HepG2 (cell line): ENCODE measurements around the gene RCOR1. TPM values are rescaled to one million over a fixed set of nuclear protein-coding genes. Genes with fewer than 3 reads are reported as not detected.

Source experiments
- ATF7-NPFF ChIP-seq: sonication (generic); formaldehyde crosslinking; IDR thresholded peaks from 2 replicates; pipeline ENCODE4 v1.8.1; 2023; ENCODE audit warnings: mild to moderate bottlenecking, low read depth, missing genetic modification reagents, moderate library complexity
- EZH2 ChIP-seq: conservative IDR thresholded peaks from 2 replicates; pipeline ENCODE4 v1.6.1; 2012; ENCODE audit warnings: mild to moderate bottlenecking, low read depth, low read length, moderate library complexity
- GLI4 ChIP-seq: sonication (generic); formaldehyde crosslinking; IDR thresholded peaks from 2 replicates; pipeline ENCODE4 v1.5.1; 2020; ENCODE audit warnings: missing genetic modification reagents, mild to moderate bottlenecking, moderate library complexity, borderline replicate concordance
- HDAC1 ChIP-seq: sonication (generic); formaldehyde crosslinking; IDR thresholded peaks from 2 replicates; pipeline ENCODE4 v1.5.1; 2020; ENCODE audit warnings: mild to moderate bottlenecking, missing genetic modification reagents
- HOMEZ ChIP-seq: IDR thresholded peaks from 2 replicates; pipeline ENCODE4 v1.6.1; 2016; ENCODE audit warnings: low read depth
- HOXA3 ChIP-seq: sonication (generic); formaldehyde crosslinking; IDR thresholded peaks from 2 replicates; pipeline ENCODE4 v1.5.0; 2020; ENCODE audit warnings: missing genetic modification reagents
- JDP2 ChIP-seq: sonication (generic); formaldehyde crosslinking; IDR thresholded peaks from 2 replicates; pipeline ENCODE4 v1.8.1; 2022; ENCODE audit warnings: missing genetic modification reagents, borderline replicate concordance
- MYC ChIP-seq: sonication (generic); formaldehyde crosslinking; IDR thresholded peaks from 2 replicates; pipeline ENCODE4 v1.9.0; 2021; ENCODE audit warnings: missing genetic modification reagents, borderline replicate concordance
- PRMT3 ChIP-seq: sonication (generic); formaldehyde crosslinking; IDR thresholded peaks from 2 replicates; pipeline ENCODE4 v1.8.1; 2022; ENCODE audit warnings: low read depth, mild to moderate bottlenecking, moderate library complexity, missing genetic modification reagents, borderline replicate concordance
- RFX5 ChIP-seq: IDR thresholded peaks from 2 replicates; pipeline ENCODE4 v1.6.1; 2011; ENCODE audit warnings: low read depth, low read length, improper control_type of control experiment
- SP5 ChIP-seq: IDR thresholded peaks from 2 replicates; pipeline ENCODE4 v1.6.1; 2016; ENCODE audit warnings: low read depth, borderline replicate concordance
- SPEN ChIP-seq: sonication (generic); formaldehyde crosslinking; IDR thresholded peaks from 2 replicates; pipeline ENCODE4 v1.5.1; 2020; ENCODE audit warnings: low read depth, mild to moderate bottlenecking, missing genetic modification reagents
- SSRP1 ChIP-seq: IDR thresholded peaks from 2 replicates; pipeline ENCODE4 v1.6.1; 2016; ENCODE audit warnings: control low read depth
- TARDBP ChIP-seq: sonication (generic); formaldehyde crosslinking; IDR thresholded peaks from 2 replicates; pipeline ENCODE4 v1.8.0; 2022; ENCODE audit warnings: mild to moderate bottlenecking, missing genetic modification reagents
- TIGD3 ChIP-seq: sonication (generic); formaldehyde crosslinking; IDR thresholded peaks from 2 replicates; pipeline ENCODE4 v1.5.1; 2020; ENCODE audit warnings: mild to moderate bottlenecking, missing genetic modification reagents, borderline replicate concordance
- ZBTB44 ChIP-seq: sonication (generic); formaldehyde crosslinking; IDR thresholded peaks from 2 replicates; pipeline ENCODE4 v1.4.0; 2020; ENCODE audit warnings: missing genetic modification reagents
- ZEB1 ChIP-seq: IDR thresholded peaks from 2 replicates; pipeline ENCODE4 v1.6.1; 2012; ENCODE audit warnings: mild to moderate bottlenecking, low read depth, inconsistent platforms; ENCODE audit not compliant: insufficient replicate concordance
- ZMYM3 ChIP-seq: sonication (generic); formaldehyde crosslinking; IDR thresholded peaks from 2 replicates; pipeline ENCODE4 v1.5.1; 2020; ENCODE audit warnings: mild to moderate bottlenecking, missing genetic modification reagents
- ZNF280B ChIP-seq: sonication (generic); formaldehyde crosslinking; IDR thresholded peaks from 2 replicates; pipeline ENCODE4 v1.5.0; 2020; ENCODE audit warnings: missing genetic modification reagents, mild to moderate bottlenecking, borderline replicate concordance
- ZNF331 ChIP-seq: sonication (generic); formaldehyde crosslinking; IDR thresholded peaks from 2 replicates; pipeline ENCODE4 v1.4.0; 2020; ENCODE audit warnings: missing genetic modification reagents
- ZNF563 ChIP-seq: sonication (generic); formaldehyde crosslinking; IDR thresholded peaks from 2 replicates; pipeline ENCODE4 v1.8.0; 2022; ENCODE audit warnings: mild to moderate bottlenecking, moderate library complexity, missing genetic modification reagents
- ZNF709 ChIP-seq: sonication (generic); formaldehyde crosslinking; IDR thresholded peaks from 2 replicates; pipeline ENCODE4 v1.5.0; 2020; ENCODE audit warnings: mild to moderate bottlenecking, missing genetic modification reagents
- ZSCAN20 ChIP-seq: sonication (generic); formaldehyde crosslinking; IDR thresholded peaks from 2 replicates; pipeline ENCODE4 v1.4.0; 2020; ENCODE audit warnings: missing genetic modification reagents, mild to moderate bottlenecking, borderline replicate concordance
- ZSCAN29 ChIP-seq: sonication (generic); formaldehyde crosslinking; conservative IDR thresholded peaks from 2 replicates; pipeline ENCODE4 v1.4.0; 2020; ENCODE audit warnings: mild to moderate bottlenecking, missing genetic modification reagents
- polyA plus RNA-seq, 8 experiments: library from polyadenylated mRNA; depleted of rRNA in 3 of 8; stranded (reverse) in 7 of 8; unstranded in 1 of 8; fragments of >200 nt; fragmentation: Illumina TruSeq in 4 of 8; extraction: Trizol in 4 of 8; gene quantifications; 2 replicates each; pipeline versions ENCODE4 v1.2.1 to v1.2.3, GENCODE V29; 2011 to 2016; ENCODE audit warnings: low read depth in 4 of 8, missing spikeins in 1 of 8, mixed read lengths in 1 of 8; ENCODE audit not compliant: insufficient read depth in 1 of 8
- total RNA-seq, 5 experiments: library from RNA; depleted of rRNA; stranded (reverse); fragments of >200 nt; fragmentation: Illumina TruSeq; extraction: Trizol; gene quantifications; 2 replicates each; pipeline ENCODE4 v1.2.3, GENCODE V29; 2016; ENCODE audit warnings: low read depth in 1 of 5

Gene RCOR1
- total and polyA plus RNA-seq, 2 of the 13 experiments (the other 11 are each of a cell fraction or from before 2014, with no cell fraction given): 10.2 to 11.1 TPM

- TF ChIP-seq ZNF280B (CRISPR knock-in tag) (no peak), ZNF563 (no peak), MYC (CRISPR knock-in tag) (no peak; the same call in 1 of the 2 replicates), ZSCAN29 (CRISPR knock-in tag) (peak; percentile 95; the same call in 1 of the 2 replicates), TARDBP (no peak), HOXA3 (CRISPR knock-in tag) (peak; percentile 43), SP5 (CRISPR knock-in tag) (peak; percentile 68; the same call in 1 of the 2 replicates), HDAC1 (CRISPR knock-in tag) (peak; percentile 41), ZEB1 (no peak), ZMYM3 (CRISPR knock-in tag) (peak; percentile 73), ZNF331 (no peak), ZSCAN20 (CRISPR knock-in tag) (no peak), RFX5 (no peak), JDP2 (CRISPR knock-in tag) (no peak), SSRP1 (no peak), PRMT3 (CRISPR knock-in tag) (peak; percentile 58; the same call in 1 of the 2 replicates), HOMEZ (CRISPR knock-in tag) (no peak), TIGD3 (no peak), SPEN (peak; percentile 48; the same call in 1 of the 2 replicates), EZH2 (no peak), ZNF709 (CRISPR knock-in tag) (peak; percentile 17; the same call in 1 of the 2 replicates), ATF7-NPFF (no peak), ZBTB44 (CRISPR knock-in tag) (no peak), GLI4 (CRISPR knock-in tag) (no peak)
These were observed 47.5 kb upstream of the RCOR1 start (continued) for GRCh38 chr14:102544747-102545460.
